ENCODE data around the gene PRDM5.

The PRDM5 gene

DNA sequence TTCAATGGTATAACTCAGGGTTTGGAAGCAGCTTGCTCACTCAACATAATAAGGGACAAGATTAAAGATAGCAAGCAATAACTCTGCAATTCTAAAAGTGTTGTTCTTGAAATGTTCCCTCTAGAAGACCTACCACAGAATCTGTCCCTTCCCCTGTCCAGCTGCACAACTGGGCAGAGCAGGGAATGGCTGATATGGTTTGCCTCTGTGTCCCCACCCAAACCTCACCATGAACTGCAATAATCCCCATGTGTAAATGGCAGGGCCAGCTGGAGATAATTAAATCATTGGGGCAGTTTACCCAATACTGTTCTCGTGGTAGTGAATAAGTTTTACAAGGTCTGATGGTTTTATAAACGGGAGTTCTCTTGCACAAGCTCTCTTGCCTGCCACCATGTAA is 19.1 kb downstream of the PRDM5 start:
- TF ChIP-seq, protein P1, sequence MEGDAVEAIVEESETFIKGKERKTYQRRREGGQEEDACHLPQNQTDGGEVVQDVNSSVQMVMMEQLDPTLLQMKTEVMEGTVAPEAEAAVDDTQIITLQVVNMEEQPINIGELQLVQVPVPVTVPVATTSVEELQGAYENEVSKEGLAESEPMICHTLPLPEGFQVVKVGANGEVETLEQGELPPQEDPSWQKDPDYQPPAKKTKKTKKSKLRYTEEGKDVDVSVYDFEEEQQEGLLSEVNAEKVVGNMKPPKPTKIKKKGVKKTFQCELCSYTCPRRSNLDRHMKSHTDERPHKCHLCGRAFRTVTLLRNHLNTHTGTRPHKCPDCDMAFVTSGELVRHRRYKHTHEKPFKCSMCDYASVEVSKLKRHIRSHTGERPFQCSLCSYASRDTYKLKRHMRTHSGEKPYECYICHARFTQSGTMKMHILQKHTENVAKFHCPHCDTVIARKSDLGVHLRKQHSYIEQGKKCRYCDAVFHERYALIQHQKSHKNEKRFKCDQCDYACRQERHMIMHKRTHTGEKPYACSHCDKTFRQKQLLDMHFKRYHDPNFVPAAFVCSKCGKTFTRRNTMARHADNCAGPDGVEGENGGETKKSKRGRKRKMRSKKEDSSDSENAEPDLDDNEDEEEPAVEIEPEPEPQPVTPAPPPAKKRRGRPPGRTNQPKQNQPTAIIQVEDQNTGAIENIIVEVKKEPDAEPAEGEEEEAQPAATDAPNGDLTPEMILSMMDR (IDR thresholded peaks at IDR 0.05; ENCODE audit: low read depth, low read length), result no peak
- no peaks in the 10 kb centered on the region for H3K27me3 ChIP-seq (ENCODE audit: insufficient read depth, low read depth, severe bottlenecking)
- no peak for DNase-seq
- no peaks in the 10 kb centered on the region for H3K9me3 ChIP-seq (ENCODE audit: severe bottlenecking)
- H3K4me3 ChIP-seq (ENCODE audit: low read depth, low read length), result no peak overlapping the region
- peaks cover 4% of the 10 kb centered on the region for H3K36me3 ChIP-seq
- H3K27ac ChIP-seq, result no peak overlapping the region

GRCh38 chr4:120902925-120903324 is 19.6 kb downstream of the PRDM5 start:
- Histone ChIP-seq H3K4me3 (ENCODE audit: low read depth, low read length) (no peak overlapping the region), H3K36me3 (peaks cover 4% of the 10 kb centered on the region), H3K27me3 (ENCODE audit: insufficient read depth, low read depth, severe bottlenecking) (no peaks in the 10 kb centered on the region), H3K9me3 (ENCODE audit: severe bottlenecking) (no peaks in the 10 kb centered on the region), H3K27ac (no peak overlapping the region)
- TF ChIP-seq, protein P1 (IDR thresholded peaks at IDR 0.05; ENCODE audit: low read depth, low read length), result no peak
- no peak for DNase-seq

DNA sequence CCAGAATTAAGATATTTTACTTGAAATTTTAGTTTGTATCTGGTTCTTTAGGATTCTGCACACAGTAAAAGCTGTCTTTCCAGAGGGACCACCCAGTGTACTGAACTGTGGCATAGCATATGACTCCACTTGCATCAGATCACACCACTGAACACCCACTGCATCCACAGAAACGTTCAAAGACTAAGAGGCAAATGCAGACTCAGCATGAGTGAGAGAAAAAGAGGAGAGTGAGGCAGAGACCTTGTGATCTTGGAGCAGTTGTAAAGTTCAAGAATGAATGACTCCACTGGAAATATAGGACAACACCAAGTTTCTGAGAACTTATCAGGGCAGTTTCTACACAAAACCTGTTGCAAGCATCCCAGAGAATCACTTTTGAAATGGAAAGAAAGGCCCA is 20.8 kb downstream of the PRDM5 start:
- Histone ChIP-seq H3K27ac (no peak overlapping the region), H3K36me3 (peaks cover 4% of the 10 kb centered on the region), H3K4me3 (ENCODE audit: low read depth, low read length) (no peak overlapping the region), H3K27me3 (ENCODE audit: insufficient read depth, low read depth, severe bottlenecking) (no peaks in the 10 kb centered on the region), H3K9me3 (ENCODE audit: severe bottlenecking) (no peaks in the 10 kb centered on the region)
- DNase-seq, result no peak
- TF ChIP-seq, protein P1 (IDR thresholded peaks at IDR 0.05; ENCODE audit: low read depth, low read length), result no peak

- TF ChIP-seq, protein P1 (IDR thresholded peaks at IDR 0.05; ENCODE audit: low read depth, low read length), result no peak
- no peak overlapping the region for H3K4me3 ChIP-seq (ENCODE audit: low read depth, low read length)
- no peaks in the 10 kb centered on the region for H3K9me3 ChIP-seq (ENCODE audit: severe bottlenecking)
- H3K27ac ChIP-seq, result no peak overlapping the region
- 0 out of 2 replicates have a peak, but pooled peaks cover 2% of the 10 kb centered on the region for H3K36me3 ChIP-seq
- DNase-seq, result no peak
- H3K27me3 ChIP-seq (ENCODE audit: insufficient read depth, low read depth, severe bottlenecking), result no peaks in the 10 kb centered on the region
Measured at GRCh38 chr4:120897981-120898719, 24.4 kb downstream of the PRDM5 start.

DNA sequence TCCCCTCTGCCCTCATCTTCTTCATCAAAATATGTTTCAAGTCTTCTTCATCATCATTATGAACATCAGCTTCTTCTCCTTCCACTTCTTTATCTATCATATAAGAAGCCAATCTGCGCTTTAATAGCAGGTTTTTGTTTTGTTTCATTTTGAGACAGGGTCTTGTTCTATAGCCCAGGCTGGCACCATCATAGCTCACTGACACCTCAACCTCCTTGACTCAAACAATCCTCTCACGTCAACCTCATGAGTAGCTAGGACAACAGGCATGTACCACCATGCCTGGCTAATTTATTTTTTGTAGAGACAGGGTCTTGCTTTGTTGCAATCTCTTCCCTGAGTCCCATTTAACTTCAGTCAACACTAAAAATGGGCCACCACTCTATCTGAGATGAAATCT is 27.0 kb downstream of the PRDM5 start:
- H3K36me3 ChIP-seq, result 0 out of 2 replicates have a peak, but pooled peaks cover 2% of the 10 kb centered on the region
- TF ChIP-seq, protein P1 (IDR thresholded peaks at IDR 0.05; ENCODE audit: low read depth, low read length), result no peak
- H3K27ac ChIP-seq, result no peak overlapping the region
- no peak overlapping the region for H3K4me3 ChIP-seq (ENCODE audit: low read depth, low read length)
- H3K27me3 ChIP-seq (ENCODE audit: insufficient read depth, low read depth, severe bottlenecking), result no peaks in the 10 kb centered on the region
- no peaks in the 10 kb centered on the region for H3K9me3 ChIP-seq (ENCODE audit: severe bottlenecking)
- no peak for DNase-seq

DNA sequence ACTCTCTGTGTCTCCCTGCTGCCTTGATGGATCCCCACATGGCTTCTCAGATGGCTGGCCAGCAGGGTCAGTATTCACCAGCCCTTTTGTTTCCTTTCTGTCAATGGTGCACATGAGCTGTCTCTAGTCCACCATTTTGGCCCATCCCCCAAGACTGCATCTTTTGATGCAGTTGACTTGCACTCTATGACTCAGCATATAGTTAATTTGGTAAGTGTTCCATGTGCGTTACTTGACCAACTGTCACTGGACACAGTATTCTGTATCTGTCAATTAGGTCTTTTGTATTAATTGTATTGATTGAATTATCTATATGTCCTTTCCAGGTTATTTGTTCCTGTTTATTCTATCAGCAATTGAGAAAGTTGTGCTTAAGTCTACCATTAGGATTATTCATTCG is 29.2 kb downstream of the PRDM5 start:
- Histone ChIP-seq H3K4me3 (ENCODE audit: low read depth, low read length) (no peak overlapping the region), H3K36me3 (0 out of 2 replicates have a peak, but pooled peaks cover 2% of the 10 kb centered on the region), H3K9me3 (ENCODE audit: severe bottlenecking) (no peaks in the 10 kb centered on the region), H3K27me3 (ENCODE audit: insufficient read depth, low read depth, severe bottlenecking) (no peaks in the 10 kb centered on the region), H3K27ac (no peak overlapping the region)
- no peak for DNase-seq
- TF ChIP-seq, protein P1 (IDR thresholded peaks at IDR 0.05; ENCODE audit: low read depth, low read length), result no peak
